ENCODE measurements around the gene GPR156.

GRCh38 chr3:120224237-120224636 is 60.8 kb downstream of the GPR156 start:
- TF ChIP-seq CTCF (IDR thresholded peaks at IDR 0.05; ENCODE audit: poor library complexity, severe bottlenecking) = no peak
- no peak for TF ChIP-seq RAD21 (conservative IDR thresholded peaks at IDR 0.05)
- no peak for TF ChIP-seq POLR2AphosphoS5 (IDR thresholded peaks at IDR 0.05)
